NCI-H82 treated with DMSO at 0.1 percent for 48 hours (cell line): ENCODE measurements around the gene IL13RA1.
"Not testable (repeated sequence)": the region's sequence is repeated elsewhere in the genome, so short reads cannot be mapped to it uniquely, and the experiment has no call there.

Experiments used
- DNase-seq: peaks from one replicate; lab custom pipeline; 2025; ENCODE audit not compliant: unreplicated experiment; lab: John Stamatoyannopoulos, UW

IL13RA1 gene

GRCh38 chrX:118727686-118728339 lies 407 bp downstream of the IL13RA1 start:
- no peak for DNase-seq

- no peak for DNase-seq
These were observed 1.7 kb downstream of the IL13RA1 start for GRCh38 chrX:118729042-118729652.

- no peak for DNase-seq
These were observed 3.3 kb downstream of the IL13RA1 start for GRCh38 chrX:118730500-118731247.

GRCh38 chrX:118732551-118732950 lies 5.1 kb downstream of the IL13RA1 start:
- DNase-seq = not testable (repeated sequence)

- no peak for DNase-seq
These were observed 7.5 kb downstream of the IL13RA1 start for GRCh38 chrX:118734909-118735308.

GRCh38 chrX:118736394-118737010 lies 9.1 kb downstream of the IL13RA1 start:
- DNase-seq = no peak

GRCh38 chrX:118739577-118739976 lies 12.2 kb downstream of the IL13RA1 start:
- DNase-seq = no peak

GRCh38 chrX:118740276-118740889 lies 13.0 kb downstream of the IL13RA1 start:
- no peak for DNase-seq

- DNase-seq = no peak
These were observed 14.8 kb downstream of the IL13RA1 start for GRCh38 chrX:118742176-118742575.

- DNase-seq = no peak
These were observed 18.2 kb downstream of the IL13RA1 start for GRCh38 chrX:118745570-118745969.

- no peak for DNase-seq
These were observed 24.8 kb downstream of the IL13RA1 start for GRCh38 chrX:118751950-118752783.

- no peak for DNase-seq
These were observed 28.2 kb downstream of the IL13RA1 start for GRCh38 chrX:118755633-118756032.

- no peak for DNase-seq
These were observed 28.7 kb downstream of the IL13RA1 start for GRCh38 chrX:118756101-118756500.

GRCh38 chrX:118758511-118758910 lies 31.1 kb downstream of the IL13RA1 start:
- no peak for DNase-seq

- DNase-seq = no peak
These were observed 32.6 kb downstream of the IL13RA1 start for GRCh38 chrX:118760025-118760424.

GRCh38 chrX:118761939-118762707 lies 34.7 kb downstream of the IL13RA1 start:
- DNase-seq = no peak

- DNase-seq = no peak
These were observed 36.1 kb downstream of the IL13RA1 start for GRCh38 chrX:118763489-118763888.

- DNase-seq = no peak
These were observed 36.7 kb downstream of the IL13RA1 start for GRCh38 chrX:118764122-118764521.

- DNase-seq = no peak
These were observed 42.8 kb downstream of the IL13RA1 start for GRCh38 chrX:118770133-118770760.
